Transverse colon (tissue), 4 donors: Measurements from ENCODE around the gene CFAP46.

Experiments
- CTCF ChIP-seq, 5 experiments: fragments of 200-600 bp in 3 of 5; fragments of 450-650 bp in 2 of 5; sonication (generic) in 3 of 5; IDR thresholded peaks; 1 replicate in 2 of 5; 2 replicates in 3 of 5; pipeline ENCODE4 v1.5.1; 2016 to 2017; ENCODE audit warnings: antibody characterized with exemption in 5 of 5, inconsistent platforms in 3 of 5, mild to moderate bottlenecking in 2 of 5, moderate library complexity in 1 of 5
- POLR2A ChIP-seq: fragments of 450-650 bp; IDR thresholded peaks from one replicate; pipeline ENCODE4 v1.6.1; 2016; ENCODE audit warnings: antibody characterized with exemption, mild to moderate bottlenecking, moderate library complexity
- POLR2AphosphoS5 ChIP-seq, 3 donors: sonication (generic); formaldehyde crosslinking; IDR thresholded peaks; one replicate each; pipeline ENCODE4 v1.6.1; 2016; ENCODE audit warnings: antibody characterized with exemption in 3 of 3

DNA sequence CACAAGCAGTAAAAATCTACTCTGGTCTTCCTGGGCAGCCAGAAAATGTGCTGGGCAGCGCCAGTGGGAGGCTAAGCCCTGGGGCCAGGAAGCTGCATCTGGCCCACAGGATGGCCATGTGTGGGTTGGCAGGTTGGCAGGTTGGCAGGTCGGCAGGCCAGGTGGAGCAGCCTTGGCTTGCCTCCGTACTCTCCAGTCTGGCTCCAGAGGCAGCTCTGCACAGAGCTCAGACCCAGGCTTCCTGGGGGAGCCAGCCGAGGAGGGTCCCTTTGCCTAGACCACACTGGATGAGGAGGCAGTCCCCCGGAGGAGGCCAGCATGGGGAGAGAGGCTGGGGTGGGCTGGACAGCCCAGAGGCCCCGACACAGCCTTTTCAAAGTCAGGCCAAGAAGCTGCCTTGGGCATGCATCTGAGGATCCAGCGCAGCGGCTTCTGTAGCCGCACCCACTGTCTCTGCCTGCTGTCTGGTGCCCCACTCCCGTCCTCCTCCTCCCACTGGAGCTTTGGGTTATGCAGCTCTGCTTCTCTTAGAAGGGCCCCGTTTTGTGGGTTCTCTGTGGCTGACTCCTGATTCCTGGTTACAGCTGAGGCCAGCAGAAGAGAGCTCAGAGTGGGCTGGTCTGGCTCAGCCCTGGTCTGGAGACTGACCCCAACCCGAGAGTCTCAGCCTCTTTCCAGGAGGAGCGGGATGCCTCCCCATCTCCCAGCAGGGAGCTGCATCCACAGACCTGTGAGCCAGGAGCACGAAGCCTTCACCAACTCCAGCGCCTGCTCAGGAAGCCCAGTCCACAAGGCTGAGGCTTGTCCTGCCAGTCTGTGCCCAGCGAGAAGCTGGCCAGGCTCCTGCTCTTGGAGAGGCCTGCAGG is 44.6 kb downstream of the CFAP46 start:
- no peak for TF ChIP-seq POLR2AphosphoS5 (IDR thresholded peaks at IDR 0.05)
- TF ChIP-seq CTCF (IDR thresholded peaks at IDR 0.05), result no peak
- no peak for TF ChIP-seq POLR2A
